Measurements from ENCODE around the gene SLC35B4. TPM values are rescaled to one million over a fixed set of nuclear protein-coding genes. Genes with fewer than 3 reads are reported as not detected.
"Not testable (repeated sequence)": the region's sequence is repeated elsewhere in the genome, so short reads cannot be mapped to it uniquely, and the experiment has no call there.

SLC35B4 gene
- total RNA-seq, 4 donors from 2014 or later: 9.0 to 13.7 (median 12.0) TPM

- Histone ChIP-seq H3K4me1 (no peaks in the 10 kb centered on the region), H3K9me3 (no peaks in the 10 kb centered on the region), H3K27ac (no peak overlapping the region), H3K36me3 (peaks cover 0 to 94% (median 0%) of the 10 kb centered on the region in 3 donors), H3K4me3 (no peak overlapping the region), H3K27me3 (no peaks in the 10 kb centered on the region)
- TF ChIP-seq POLR2A (IDR thresholded peaks at IDR 0.05) (no peak), EP300 (IDR thresholded peaks at IDR 0.05) (no peak), CTCF (IDR thresholded peaks at IDR 0.05) (no peak)
- DNase-seq (ENCODE audit: low spot score in 2 of 2): no peak
- WGBS, 2 donors: 84 to 85% methylated on average over 3 of the region's 3 CpGs
These were observed 15.1 kb downstream of the SLC35B4 start for GRCh38 chr7:134301592-134301991.

GRCh38 chr7:134300988-134301387 is 15.7 kb downstream of the SLC35B4 start:
- DNase-seq (ENCODE audit: low spot score in 2 of 2): no peak
- H3K27ac ChIP-seq: no peak overlapping the region
- H3K36me3 ChIP-seq: peaks cover 0 to 99% (median 0%) of the 10 kb centered on the region in 3 donors
- WGBS, 2 donors: 55 to 60% methylated on average over 2 of the region's 2 CpGs
- H3K4me3 ChIP-seq: no peak overlapping the region
- TF ChIP-seq EP300 (IDR thresholded peaks at IDR 0.05) (no peak), CTCF (IDR thresholded peaks at IDR 0.05) (no peak), POLR2A (IDR thresholded peaks at IDR 0.05) (no peak)
- no peaks in the 10 kb centered on the region for H3K4me1 ChIP-seq
- H3K27me3 ChIP-seq: no peaks in the 10 kb centered on the region
- H3K9me3 ChIP-seq: no peaks in the 10 kb centered on the region

- Histone ChIP-seq H3K27me3 (no peaks in the 10 kb centered on the region), H3K27ac (no peak overlapping the region), H3K4me1 (no peaks in the 10 kb centered on the region), H3K36me3 (peaks cover 0 to 99% (median 7%) of the 10 kb centered on the region in 3 donors), H3K4me3 (no peak overlapping the region), H3K9me3 (no peaks in the 10 kb centered on the region)
- DNase-seq (ENCODE audit: low spot score in 2 of 2): no peak
- TF ChIP-seq CTCF (IDR thresholded peaks at IDR 0.05) (no peak), POLR2A (IDR thresholded peaks at IDR 0.05) (no peak), EP300 (IDR thresholded peaks at IDR 0.05) (no peak)
- 62 to 65% methylated on average over 10 of the region's 10 CpGs for WGBS, 2 donors
These were observed 17.6 kb downstream of the SLC35B4 start for GRCh38 chr7:134298902-134299683.

GRCh38 chr7:134297489-134297888 is 19.2 kb downstream of the SLC35B4 start:
- Histone ChIP-seq H3K4me1 (no peaks in the 10 kb centered on the region), H3K36me3 (peaks cover 0 to 93% (median 7%) of the 10 kb centered on the region in 3 donors), H3K9me3 (no peaks in the 10 kb centered on the region), H3K27me3 (no peaks in the 10 kb centered on the region), H3K27ac (no peak overlapping the region), H3K4me3 (no peak overlapping the region)
- WGBS, 2 donors: 92% methylated on average over 2 of the region's 2 CpGs
- TF ChIP-seq EP300 (IDR thresholded peaks at IDR 0.05): no peak
- no peak for TF ChIP-seq CTCF (IDR thresholded peaks at IDR 0.05)
- no peak for TF ChIP-seq POLR2A (IDR thresholded peaks at IDR 0.05)
- no peak for DNase-seq (ENCODE audit: low spot score in 2 of 2)

GRCh38 chr7:134295982-134296381 is 20.7 kb downstream of the SLC35B4 start:
- H3K4me1 ChIP-seq; H3K27me3 ChIP-seq; DNase-seq (ENCODE audit: low spot score in 2 of 2); H3K9me3 ChIP-seq; H3K27ac ChIP-seq; H3K4me3 ChIP-seq: not testable (repeated sequence)
- 90 to 91% methylated on average over 7 of the region's 7 CpGs for WGBS, 2 donors
- H3K36me3 ChIP-seq: peaks cover 0 to 78% (median 7%) of the 10 kb centered on the region in 3 donors
